H1 (cell line): ENCODE data around the gene IQCF6. TPM values are rescaled to one million over a fixed set of nuclear protein-coding genes. Genes with fewer than 3 reads are reported as not detected.

ENCODE experiments used
- CTCF ChIA-PET: fragments of 300-600 bp; sonication (Branson Sonifier 250); formaldehyde crosslinking; loops from one replicate; lab custom pipeline; 2021; ENCODE audit not compliant: partially characterized antibody; lab: Charles Lee
- POLR2A ChIA-PET: fragments of 300-600 bp; sonication (Branson Sonifier 250); formaldehyde crosslinking; loops from one replicate; lab custom pipeline; 2021; ENCODE audit warnings: inconsistent platforms; ENCODE audit not compliant: partially characterized antibody; lab: Charles Lee
- DNase-seq, 2 experiments: peaks; one replicate each; pipeline versions ENCODE4 v3.0.0 to v3.0.0-alpha.2; 2010 to 2022; ENCODE audit warnings: low spot score in 2 of 2, low read depth in 1 of 2, mixed read lengths in 1 of 2
- FAIRE-seq: peaks from 2 replicates; lab custom pipeline; 2011; peaks lifted over from hg19 to GRCh38; lab: Jason Lieb, UNC
- H2AFZ ChIP-seq: 2 replicates; pipeline ENCODE4 v1.8.1; 2012; ENCODE audit warnings: low read length, inconsistent platforms
- H2AK5ac ChIP-seq: 2 replicates; pipeline ENCODE4 v1.6.1; 2013; ENCODE audit warnings: low read depth, low read length
- H2BK120ac ChIP-seq: replicated peaks from 2 replicates; pipeline ENCODE3; 2013; ENCODE audit warnings: low read depth, low read length, inconsistent platforms
- H2BK12ac ChIP-seq: 2 replicates; pipeline ENCODE4 v1.6.1; 2013; ENCODE audit warnings: low read depth, low read length
- H2BK15ac ChIP-seq: 2 replicates; pipeline ENCODE4 v1.6.1; 2013; ENCODE audit warnings: low read length
- H2BK20ac ChIP-seq: 2 replicates; pipeline ENCODE4 v1.6.1; 2013; ENCODE audit warnings: low read length
- H2BK5ac ChIP-seq: 2 replicates; pipeline ENCODE4 v1.6.1; 2013; ENCODE audit warnings: low read depth, low read length
- H3K14ac ChIP-seq: 2 replicates; pipeline ENCODE4 v1.6.1; 2013; ENCODE audit warnings: inconsistent platforms; ENCODE audit not compliant: insufficient read length
- H3K18ac ChIP-seq: 2 replicates; pipeline ENCODE4 v1.6.1; 2013; ENCODE audit warnings: low read length; ENCODE audit errors: extremely low read depth
- H3K23ac ChIP-seq: 2 replicates; pipeline ENCODE4 v1.6.1; 2013; ENCODE audit warnings: inconsistent platforms; ENCODE audit not compliant: insufficient read length
- H3K23me2 ChIP-seq: 2 replicates; pipeline ENCODE4 v1.6.1; 2013; ENCODE audit warnings: low read depth, low read length
- H3K27ac ChIP-seq: 2 replicates; pipeline ENCODE4 v1.6.1; 2011; ENCODE audit warnings: low read depth, low read length, inconsistent platforms
- H3K27me3 ChIP-seq, 4 experiments: replicated peaks in 1 of 4; 1 replicate in 1 of 4; 2 replicates in 3 of 4; pipeline versions ENCODE4 v1.6.1 to v1.8.1; 2011 to 2013; ENCODE audit warnings: low read length in 3 of 4, mild to moderate bottlenecking in 3 of 4, inconsistent platforms in 2 of 4, mixed read lengths in 2 of 4, moderate library complexity in 1 of 4; ENCODE audit not compliant: control insufficient read depth in 3 of 4, insufficient read depth in 3 of 4; ENCODE audit errors: extremely low read depth in 1 of 4
- H3K36me3 ChIP-seq, 4 experiments: 2 replicates each; pipeline versions ENCODE4 v1.6.1 to v1.8.1; 2011 to 2013; ENCODE audit warnings: mild to moderate bottlenecking in 4 of 4, low read length in 3 of 4, moderate library complexity in 2 of 4, control low read depth in 1 of 4, inconsistent platforms in 1 of 4; ENCODE audit not compliant: insufficient read depth in 4 of 4, control insufficient read depth in 2 of 4
- H3K4ac ChIP-seq: replicated peaks from 2 replicates; pipeline ENCODE3; 2013; ENCODE audit warnings: low read length, low read depth, mixed read lengths, inconsistent platforms; ENCODE audit not compliant: insufficient read length
- H3K4me1 ChIP-seq, 4 experiments: replicated peaks in 1 of 4; 1 replicate in 1 of 4; 2 replicates in 3 of 4; pipeline versions ENCODE4 v1.6.1 to v1.8.1; 2011 to 2013; ENCODE audit warnings: low read length in 3 of 4, inconsistent platforms in 2 of 4, mixed read lengths in 1 of 4; ENCODE audit not compliant: insufficient read depth in 4 of 4, control insufficient read depth in 3 of 4
- H3K4me2 ChIP-seq, 2 experiments: 2 replicates each; pipeline versions ENCODE4 v1.6.1 to v1.8.1; 2011 to 2013; ENCODE audit warnings: low read depth in 2 of 2, low read length in 2 of 2, control low read depth in 1 of 2, inconsistent platforms in 1 of 2, mild to moderate bottlenecking in 1 of 2; ENCODE audit not compliant: insufficient read depth in 1 of 2
- H3K4me3 ChIP-seq, 4 experiments: fragments of 200-600, 300-600 bp in 1 of 4; sonication (generic), shearing (Covaris generic), sonication (Bioruptor Twin) in 1 of 4; 2 replicates each; pipeline versions ENCODE4 v1.5.1 to v1.8.1; 2011 to 2016; ENCODE audit warnings: low read length in 4 of 4, low read depth in 3 of 4, control low read depth in 2 of 4, inconsistent platforms in 2 of 4, mild to moderate bottlenecking in 2 of 4, mixed read lengths in 1 of 4, moderate library complexity in 1 of 4; ENCODE audit not compliant: insufficient read depth in 2 of 4; ENCODE audit errors: extremely low read depth in 1 of 4
- H3K56ac ChIP-seq: replicated peaks from 2 replicates; pipeline ENCODE3; 2013; ENCODE audit warnings: low read depth, mild to moderate bottlenecking, mixed read lengths, low read length, inconsistent platforms; ENCODE audit not compliant: insufficient read length
- H3K79me1 ChIP-seq: 2 replicates; pipeline ENCODE4 v1.6.1; 2013; ENCODE audit warnings: low read depth, low read length, control low read depth
- H3K79me2 ChIP-seq, 2 experiments: 2 replicates each; pipeline versions ENCODE4 v1.6.1 to v1.8.1; 2012 to 2013; ENCODE audit warnings: low read length in 2 of 2, mild to moderate bottlenecking in 2 of 2, inconsistent platforms in 1 of 2; ENCODE audit not compliant: insufficient read depth in 2 of 2, control insufficient read depth in 1 of 2
- H3K9ac ChIP-seq, 4 experiments: replicated peaks in 1 of 4; 1 replicate in 1 of 4; 2 replicates in 3 of 4; pipeline versions ENCODE4 v1.6.1 to v1.8.1; 2011 to 2013; ENCODE audit warnings: low read depth in 3 of 4, low read length in 3 of 4, control low read depth in 2 of 4, mild to moderate bottlenecking in 2 of 4, moderate library complexity in 2 of 4, inconsistent platforms in 1 of 4; ENCODE audit errors: extremely low read depth in 1 of 4
- H3K9me3 ChIP-seq, 2 experiments: 2 replicates each; pipeline versions ENCODE4 v1.6.1 to v1.8.1; 2012 to 2013; ENCODE audit warnings: mild to moderate bottlenecking in 2 of 2, moderate library complexity in 2 of 2, control low read depth in 1 of 2, inconsistent platforms in 1 of 2, low read depth in 1 of 2, low read length in 1 of 2, mixed read lengths in 1 of 2; ENCODE audit not compliant: insufficient read depth in 2 of 2
- H4K20me1 ChIP-seq, 2 experiments: replicated peaks in 1 of 2; 2 replicates each; pipeline versions ENCODE3 to v1.8.1; 2011 to 2013; ENCODE audit warnings: inconsistent platforms in 2 of 2, low read length in 2 of 2, mild to moderate bottlenecking in 1 of 2; ENCODE audit not compliant: insufficient read depth in 2 of 2, control insufficient read depth in 1 of 2
- H4K5ac ChIP-seq: 2 replicates; pipeline ENCODE4 v1.6.1; 2013; ENCODE audit warnings: low read length, low read depth, mixed read lengths, inconsistent platforms; ENCODE audit not compliant: insufficient read length
- H4K8ac ChIP-seq: 2 replicates; pipeline ENCODE4 v1.8.0; 2013; ENCODE audit warnings: mild to moderate bottlenecking, moderate library complexity, low read length, inconsistent platforms; ENCODE audit not compliant: insufficient read depth; ENCODE audit errors: extremely low read depth
- H4K91ac ChIP-seq: replicated peaks from 2 replicates; pipeline ENCODE3; 2013; ENCODE audit warnings: low read length, mixed read lengths, inconsistent platforms; ENCODE audit not compliant: insufficient read length
- FOSL1 ChIP-seq: IDR thresholded peaks from 2 replicates; pipeline ENCODE4 v1.6.1; 2011; ENCODE audit warnings: mild to moderate bottlenecking, low read depth, low read length, moderate library complexity; ENCODE audit not compliant: insufficient read depth
- HDAC2 ChIP-seq, 2 experiments: fragments of 300-600 bp in 1 of 2; sonication (generic) in 1 of 2; IDR thresholded peaks; 2 replicates each; pipeline ENCODE4 v1.6.1; 2011 to 2012; ENCODE audit warnings: low read depth in 2 of 2, low read length in 2 of 2, mild to moderate bottlenecking in 2 of 2, moderate library complexity in 2 of 2, borderline replicate concordance in 1 of 2, inconsistent platforms in 1 of 2
- KDM4A ChIP-seq: IDR thresholded peaks from one replicate; pipeline ENCODE4 v1.7.1; 2012; ENCODE audit warnings: low read depth, mild to moderate bottlenecking, moderate library complexity, low read length, inconsistent platforms; ENCODE audit not compliant: severe bottlenecking
- MAFK ChIP-seq: IDR thresholded peaks from 2 replicates; pipeline ENCODE4 v1.6.1; 2012; ENCODE audit warnings: low read depth, mild to moderate bottlenecking, improper control_type of control experiment, low read length
- PHF8 ChIP-seq: fragments of 200-600 bp; sonication (generic); conservative IDR thresholded peaks from 2 replicates; pipeline ENCODE4 v1.7.1; 2012; ENCODE audit warnings: low read depth, mild to moderate bottlenecking, inconsistent platforms, low read length, moderate library complexity
- TAF7 ChIP-seq: optimal IDR thresholded peaks from 2 replicates; pipeline ENCODE3; 2011; ENCODE audit warnings: low read depth, mild to moderate bottlenecking, inconsistent platforms, low read length, moderate library complexity, borderline replicate concordance
- ZNF274 ChIP-seq: IDR thresholded peaks from 2 replicates; pipeline ENCODE4 v1.7.0; 2012; ENCODE audit warnings: low read length, borderline replicate concordance; ENCODE audit errors: extremely low read depth
- WGBS, 2 experiments: shearing (Covaris generic) in 1 of 2; methylation state at CpG; one replicate each; pipeline versions ENCODE4 v1.1.6 to v1.1.7; 2013 to 2015; ENCODE audit warnings: low lambda C conversion rate in 2 of 2, mixed read lengths in 2 of 2, inconsistent platforms in 1 of 2, low coverage in 1 of 2, missing lambda C conversion rate in 1 of 2; ENCODE audit not compliant: insufficient replicate concordance in 2 of 2, insufficient coverage in 1 of 2, insufficient read length in 1 of 2; ENCODE audit errors: extremely low coverage in 1 of 2, missing lambda C conversion rate in 1 of 2; 5-methylcytosine and 5-hydroxymethylcytosine counted together
- polyA plus RNA-seq, 7 experiments: library from polyadenylated mRNA; depleted of rRNA in 3 of 7; stranded (reverse) in 5 of 7; unstranded in 2 of 7; fragments of >200 nt in 5 of 7; fragments of 200-250 nt in 2 of 7; gene quantifications; 1 replicate in 5 of 7; 2 replicates in 1 of 7; 4 replicates in 1 of 7; pipeline versions ENCODE4 v1.2.1 to v1.2.3, GENCODE V29; 2011 to 2013; ENCODE audit warnings: missing spikeins in 2 of 7, mixed read lengths in 2 of 7
- total RNA-seq: library from RNA; stranded (reverse); fragmentation: NEBNext Ultra II Directional; extraction: Animal tissue kit (Norgen Biotek cat#: 25700); gene quantifications from 2 replicates; pipeline ENCODE4 v1.2.1, GENCODE V29; 2021

IQCF6 gene
- total and polyA plus RNA-seq, 2 of the 8 experiments (the other 6 are each of a cell fraction or from before 2014, with no cell fraction given): not detected

DNA sequence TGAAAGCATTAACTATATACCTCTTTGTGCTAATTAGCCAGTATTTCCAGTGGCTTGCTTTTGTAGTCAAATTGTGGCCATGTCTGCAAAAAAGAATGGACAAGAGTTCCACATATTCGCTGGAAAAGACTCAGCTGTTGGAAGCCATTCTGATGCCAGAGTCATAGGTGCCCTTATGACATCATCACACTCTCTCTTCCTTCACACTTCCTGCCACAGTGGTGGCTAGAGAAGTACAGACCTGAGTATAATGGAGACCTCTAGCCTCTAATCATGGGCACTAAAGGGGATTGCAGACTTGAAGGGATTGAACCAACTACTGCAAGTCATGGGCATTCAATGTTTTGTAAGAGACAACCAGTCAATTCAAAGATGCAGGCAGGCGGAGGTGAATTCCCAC lies 38.3 kb upstream of the IQCF6 start:
- no peak overlapping the region for H3K14ac ChIP-seq
- no peak overlapping the region for H3K4me2 ChIP-seq
- no peak overlapping the region for H3K56ac ChIP-seq
- H3K4me3 ChIP-seq: no peak overlapping the region
- DNase-seq (no peak), FAIRE-seq (no peak)
- no peaks in the 10 kb centered on the region for H4K20me1 ChIP-seq
- H2BK12ac ChIP-seq: no peak overlapping the region
- no peaks in the 10 kb centered on the region for H3K79me1 ChIP-seq
- no peaks in the 10 kb centered on the region for H3K23me2 ChIP-seq
- H2AFZ ChIP-seq: no peak overlapping the region
- CTCF ChIA-PET: interaction anchor here (0.7 kb wide), 1 partner anchor 148 kb away, joined by 3 read pairs; no protein-coding TSS in a partner anchor
- H3K23ac ChIP-seq: no peak overlapping the region
- H3K4ac ChIP-seq: no peak overlapping the region
- no peaks in the 10 kb centered on the region for H3K27me3 ChIP-seq
- no peak overlapping the region for H3K18ac ChIP-seq
- 90% methylated on average over 2 of the region's 2 CpGs; no CpG with 5 or more reads in 1 of the 2 experiments for WGBS, 2 experiments
- POLR2A ChIA-PET: no interaction called here
- H4K91ac ChIP-seq: no peak overlapping the region
- H2BK120ac ChIP-seq: no peak overlapping the region
- H2BK15ac ChIP-seq: no peak overlapping the region
- H3K4me1 ChIP-seq: no peaks in the 10 kb centered on the region
- no peaks in the 10 kb centered on the region for H3K36me3 ChIP-seq
- no peak overlapping the region for H4K5ac ChIP-seq
- H2BK20ac ChIP-seq: no peak overlapping the region
- H4K8ac ChIP-seq: no peak overlapping the region
- H3K27ac ChIP-seq: no peak overlapping the region
- no peaks in the 10 kb centered on the region for H3K9me3 ChIP-seq
- H3K9ac ChIP-seq: no peak overlapping the region
- no peak for TF ChIP-seq FOSL1
- no peak for TF ChIP-seq MAFK
- TF ChIP-seq TAF7: no peak
- TF ChIP-seq PHF8: no peak
- no peak for TF ChIP-seq HDAC2 (IDR thresholded peaks at IDR 0.05; ENCODE audit: borderline replicate concordance in 1 of 2, low read depth in 2 of 2, low read length in 2 of 2)
- TF ChIP-seq KDM4A: no peak
- no peak for TF ChIP-seq ZNF274
- no peak overlapping the region for H2BK5ac ChIP-seq
- no peak overlapping the region for H2AK5ac ChIP-seq
- H3K79me2 ChIP-seq: no peaks in the 10 kb centered on the region
